ENCODE data around the gene MBNL1. TPM values are rescaled to one million over a fixed set of nuclear protein-coding genes. Genes with fewer than 3 reads are reported as not detected.
"Not testable (repeated sequence)": the region's sequence is repeated elsewhere in the genome, so short reads cannot be mapped to it uniquely, and the experiment has no call there.

MBNL1 gene
- total RNA-seq, 2 experiments from 2014 or later, result 371 to 382 TPM

DNA sequence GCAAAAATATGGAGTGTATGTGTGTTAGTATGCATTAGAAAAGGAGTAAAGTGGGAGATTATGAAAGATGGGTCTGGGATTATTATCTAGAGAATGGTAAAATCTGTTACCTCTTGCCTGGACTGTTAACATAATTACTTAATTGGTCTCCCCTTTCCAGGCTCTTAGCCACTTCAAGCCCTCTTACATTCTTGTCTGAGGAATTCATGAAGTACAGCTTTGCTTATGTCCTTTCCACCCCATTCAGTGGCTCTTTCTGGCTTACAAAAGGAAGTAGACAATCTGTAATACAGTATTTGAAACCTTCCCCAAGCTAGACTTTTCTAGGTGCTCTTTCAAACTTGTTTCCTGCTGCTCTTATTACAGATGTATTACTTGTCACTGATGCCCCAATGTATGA is 129.8 kb downstream of the MBNL1 start:
- ChIA-PET POLR2A (no interaction called here), CTCF (interaction anchor here (0.9 kb wide), 1 partner anchor 15 kb away, joined by 3 read pairs; no protein-coding TSS in a partner anchor)

DNA sequence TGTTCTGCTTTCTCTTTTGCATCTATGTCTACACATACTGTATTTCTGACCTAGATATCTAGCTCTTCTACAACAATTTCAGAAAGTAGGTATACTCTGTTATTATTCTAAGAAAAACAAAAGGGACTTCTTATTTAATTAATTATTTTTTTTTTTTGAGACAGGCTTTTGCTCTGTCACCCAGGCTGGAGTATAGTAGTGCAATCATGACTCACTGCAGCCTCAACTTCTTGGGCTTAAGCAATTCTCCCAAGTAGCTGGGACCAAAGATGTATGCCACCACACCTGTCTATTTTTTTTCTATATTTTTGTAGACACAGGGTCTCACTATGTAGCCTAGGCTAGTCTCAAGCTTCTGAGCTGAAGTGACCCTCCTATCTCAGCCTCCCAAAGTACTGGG is 130.6 kb downstream of the MBNL1 start:
- ChIA-PET POLR2A (interaction anchor here (0.6 kb wide), 1 partner anchor 130 kb away, joined by 9 read pairs; no protein-coding TSS in a partner anchor), CTCF (interaction anchor here (0.9 kb wide), 1 partner anchor 16 kb away, joined by 3 read pairs; no protein-coding TSS in a partner anchor)

DNA sequence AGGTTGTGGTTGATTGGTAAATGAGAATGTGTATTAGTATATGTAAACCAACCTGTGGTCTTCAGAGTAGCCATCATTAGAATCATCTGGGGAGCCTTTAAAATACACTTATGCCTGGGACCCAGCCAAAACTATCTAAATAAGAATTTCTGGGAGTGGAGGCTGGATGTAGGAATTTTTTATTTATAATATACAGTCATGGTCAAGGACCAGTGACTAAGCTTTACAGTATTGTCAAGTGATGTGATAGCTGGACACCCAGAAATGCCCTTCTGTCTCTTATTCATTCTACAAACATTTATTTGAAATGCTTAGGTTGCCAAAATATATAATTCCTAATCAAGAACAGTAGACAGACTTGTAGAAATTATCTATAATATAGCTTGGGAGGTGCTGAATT is 132.2 kb downstream of the MBNL1 start:
- ChIA-PET POLR2A (no interaction called here), CTCF (interaction anchor here (0.9 kb wide), 1 partner anchor 44 kb away, joined by 3 read pairs; no protein-coding TSS in a partner anchor)

DNA sequence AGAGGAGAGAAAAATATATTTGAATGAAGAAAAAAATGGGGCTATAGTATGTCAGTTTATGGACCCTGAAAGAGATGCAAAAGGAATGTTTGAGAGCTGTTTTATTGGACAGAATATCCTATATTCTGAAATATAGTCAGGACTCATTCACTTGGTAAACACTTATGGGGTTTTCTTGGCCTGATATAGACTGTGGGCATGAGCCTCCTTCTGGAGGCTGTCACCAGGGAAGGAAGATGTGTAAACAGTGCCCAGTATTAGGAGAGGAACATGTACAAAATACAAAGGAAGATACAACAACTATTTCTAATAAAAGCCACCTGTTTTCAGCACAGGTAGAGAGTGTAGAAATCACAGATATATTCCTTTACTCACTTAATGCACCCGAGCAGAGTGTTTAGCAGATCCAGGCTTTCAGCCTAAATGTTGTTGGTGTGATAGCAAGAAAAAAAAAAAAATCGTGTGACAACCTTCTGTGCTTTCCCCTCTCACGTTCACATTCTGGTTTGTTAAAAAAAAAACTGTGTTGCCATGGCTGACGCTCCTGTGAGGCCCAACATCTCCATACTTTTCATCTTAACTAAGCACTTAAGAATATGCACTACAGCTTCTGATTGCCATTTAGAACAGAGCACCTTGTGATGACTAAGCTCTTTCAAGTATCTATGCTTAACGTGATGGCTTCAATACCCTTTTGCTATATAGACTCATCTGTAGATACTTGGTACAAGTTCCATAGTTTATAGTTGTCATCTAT is 134.1 kb downstream of the MBNL1 start:
- ChIA-PET POLR2A (interaction anchor here (0.7 kb wide), 2 partner anchors 10 to 115 kb away, joined by 3 to 4 read pairs; no protein-coding TSS in a partner anchor), CTCF (interaction anchor here (0.5 kb wide), 1 partner anchor 16 kb away, joined by 4 read pairs; no protein-coding TSS in a partner anchor)

DNA sequence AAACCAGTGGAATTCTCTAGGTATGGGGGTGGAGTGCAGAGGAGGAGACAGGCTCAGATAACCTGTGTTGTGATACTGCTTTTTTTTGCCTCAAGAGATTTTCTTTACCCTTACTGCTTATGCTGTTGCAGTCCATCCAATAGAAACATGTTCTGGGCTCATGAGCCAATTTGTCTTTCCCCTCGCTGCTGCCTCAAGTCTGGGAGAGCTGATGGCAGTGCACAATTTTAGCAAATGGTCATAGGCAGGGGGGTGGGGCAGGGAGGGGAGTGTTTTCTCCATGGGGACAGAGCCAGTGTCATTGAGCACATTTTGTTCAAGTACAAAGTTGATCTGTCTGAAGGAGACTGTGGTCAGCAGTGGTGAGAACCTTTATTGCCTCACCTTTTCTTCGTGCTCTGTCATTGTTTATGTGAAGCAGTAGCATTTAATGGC is 134.9 kb downstream of the MBNL1 start:
- ChIA-PET POLR2A (interaction anchor here (0.7 kb wide), 1 partner anchor 116 kb away, joined by 4 read pairs; no protein-coding TSS in a partner anchor), CTCF (no interaction called here)

DNA sequence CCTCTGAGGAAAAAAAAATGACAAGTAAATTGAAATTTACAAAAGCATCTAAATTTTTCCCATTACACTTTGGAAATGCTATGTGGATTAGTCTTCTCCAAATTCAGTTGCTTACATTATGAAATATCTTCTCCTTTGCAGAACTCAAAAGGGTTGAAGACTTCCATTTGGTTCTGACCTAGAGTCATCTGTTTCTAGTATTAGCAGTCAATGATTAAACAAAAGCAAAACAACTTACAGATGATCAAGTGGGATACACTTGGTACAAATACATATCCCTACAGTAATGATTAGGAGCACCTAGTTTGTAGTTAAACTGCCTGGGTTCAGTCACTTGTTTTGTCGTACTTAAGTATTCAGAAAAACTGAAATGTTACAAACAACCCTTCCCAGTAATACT is 136.2 kb downstream of the MBNL1 start:
- CTCF ChIA-PET, result no interaction called here
- POLR2A ChIA-PET, result no interaction called here

DNA sequence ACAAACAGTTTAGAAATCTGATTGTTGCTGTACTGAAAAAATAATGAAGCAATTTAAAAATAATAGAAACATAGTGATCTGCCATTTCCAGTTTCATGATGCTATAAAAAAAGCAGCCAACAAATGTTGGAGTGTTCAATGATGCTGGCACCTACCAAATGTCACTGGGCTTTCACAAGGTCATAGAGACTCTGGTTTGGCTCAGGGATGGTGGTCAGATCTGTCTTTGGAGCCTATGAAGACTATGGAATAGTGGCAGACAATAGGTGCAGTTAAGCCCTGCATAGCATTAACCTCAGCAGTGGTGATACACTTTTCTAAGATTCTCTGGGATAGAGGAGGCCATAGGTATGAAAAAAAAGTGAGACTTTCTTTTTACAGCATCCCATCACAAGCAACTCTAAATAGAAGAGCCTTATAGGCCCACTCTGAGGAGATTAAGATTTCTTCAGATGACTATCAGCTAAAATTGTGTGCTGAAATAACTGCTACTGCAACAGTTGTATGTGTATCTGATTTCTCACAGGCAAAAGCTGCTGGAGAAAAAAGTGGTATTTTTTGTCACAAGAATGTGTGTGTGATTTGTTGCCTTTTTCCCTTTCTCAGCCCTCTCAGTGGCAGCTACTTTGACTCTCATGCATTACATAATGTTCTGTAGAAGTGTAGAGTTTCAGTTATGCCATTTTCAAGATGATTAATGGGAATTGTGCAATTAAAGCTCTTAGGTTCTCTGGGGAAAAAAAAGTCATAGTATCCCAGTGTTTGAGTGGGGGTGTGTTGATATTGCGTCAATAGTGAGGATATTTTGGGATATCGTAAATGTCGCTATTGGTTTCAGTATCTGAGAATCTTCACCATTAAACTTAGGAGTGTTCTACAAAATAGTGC is 137.4 kb downstream of the MBNL1 start:
- CTCF ChIA-PET, result no interaction called here
- POLR2A ChIA-PET, result no interaction called here

DNA sequence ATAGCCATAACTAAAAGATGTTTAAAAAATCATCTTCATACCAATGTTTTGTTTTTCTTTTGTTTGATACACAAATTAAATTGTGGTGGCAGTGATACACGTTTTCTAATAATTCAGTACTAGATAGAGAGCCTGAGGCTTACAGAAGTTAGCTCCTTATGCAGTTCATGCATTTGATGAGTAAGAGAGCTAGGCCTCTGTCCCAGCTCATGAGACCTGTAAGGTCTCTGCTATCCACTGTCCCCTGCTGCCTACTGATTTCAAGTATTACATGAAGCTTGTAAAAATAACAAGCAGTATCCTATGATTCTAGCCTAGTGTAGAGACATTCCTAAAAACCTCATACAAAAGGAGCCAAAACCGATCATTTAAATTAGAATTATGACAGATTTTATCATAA is 144.5 kb downstream of the MBNL1 start:
- ChIA-PET CTCF (no interaction called here), POLR2A (no interaction called here)

DNA sequence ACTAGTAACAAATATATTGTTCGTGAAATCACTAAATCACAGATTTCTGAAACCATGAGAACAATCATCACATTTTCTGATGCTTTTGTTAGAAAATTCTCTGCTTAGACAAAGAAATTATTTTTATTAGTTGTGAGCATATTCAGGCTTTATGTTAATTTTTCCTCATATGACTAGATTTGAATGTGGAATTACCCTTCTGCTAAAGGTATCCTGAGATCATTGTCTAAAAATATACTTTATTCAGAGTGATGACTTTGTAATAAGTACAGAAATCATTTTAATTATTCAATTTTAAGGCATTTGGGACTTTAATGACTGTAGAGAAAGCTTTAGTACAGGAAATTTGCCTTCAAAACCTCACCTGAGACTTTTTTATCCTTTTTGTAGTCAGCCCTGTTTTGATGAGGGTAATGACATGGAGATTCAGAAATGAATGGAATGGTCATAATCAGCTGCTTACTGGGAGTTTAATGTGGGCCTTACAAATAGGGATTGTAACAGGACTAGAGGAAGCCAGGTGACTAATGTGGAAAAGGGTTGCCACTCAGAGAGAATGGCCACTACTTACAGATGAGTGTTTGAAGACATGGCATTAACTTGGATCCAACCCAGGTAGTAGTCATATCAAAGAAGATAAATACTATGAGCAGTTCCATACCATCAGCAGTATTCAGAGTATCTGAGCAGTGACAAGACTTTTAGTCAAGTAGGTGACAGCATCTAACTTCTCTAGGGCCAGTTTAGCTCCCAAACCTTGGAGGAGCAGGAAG is 148.3 kb downstream of the MBNL1 start:
- CTCF ChIA-PET, result no interaction called here
- POLR2A ChIA-PET, result no interaction called here

DNA sequence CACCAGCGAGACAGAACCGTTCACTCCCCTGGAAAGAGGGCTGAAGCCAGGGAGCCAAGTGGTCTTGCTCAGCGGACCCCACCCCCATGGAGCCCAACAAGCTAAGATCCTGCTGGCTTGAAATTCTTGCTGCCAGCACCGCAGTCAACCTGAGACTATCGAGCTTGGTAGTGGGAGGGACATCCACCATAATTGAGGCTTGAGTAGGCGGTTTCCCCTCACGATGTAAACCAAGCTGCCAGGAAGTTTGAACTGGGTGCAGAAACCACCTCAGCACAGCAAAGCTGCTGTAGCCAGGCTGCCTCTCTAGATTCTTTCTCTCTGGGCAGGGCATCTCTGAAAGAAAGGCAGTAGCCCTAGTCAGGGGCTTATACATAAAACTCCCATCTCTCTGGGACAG is 151.0 kb downstream of the MBNL1 start:
- CTCF ChIA-PET, result interaction anchor here (1.4 to 1.5 kb wide), 2 partner anchors 28 to 46 kb away, joined by 3 to 4 read pairs; no protein-coding TSS in a partner anchor
- POLR2A ChIA-PET, result no interaction called here

DNA sequence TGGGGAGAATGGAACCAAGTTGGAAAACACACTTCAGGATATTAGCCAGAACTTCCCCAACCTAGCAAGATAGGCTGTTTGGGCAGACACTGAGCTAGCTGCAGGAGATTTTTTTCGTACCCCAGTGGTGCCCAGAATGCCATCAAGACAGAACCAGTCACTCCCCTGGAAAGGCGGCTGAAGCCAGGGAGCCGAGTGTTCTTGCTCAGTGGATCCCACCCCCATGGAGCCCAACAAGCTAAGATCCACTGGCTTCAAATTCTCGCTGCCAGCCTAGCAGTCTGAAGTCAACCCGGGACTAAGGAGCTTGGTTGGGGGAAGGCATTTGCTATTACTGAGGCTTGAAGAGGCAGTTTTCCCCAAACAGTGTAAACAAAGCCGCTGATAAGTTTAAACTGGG is 152.4 kb downstream of the MBNL1 start:
- POLR2A ChIA-PET, result no interaction called here

DNA sequence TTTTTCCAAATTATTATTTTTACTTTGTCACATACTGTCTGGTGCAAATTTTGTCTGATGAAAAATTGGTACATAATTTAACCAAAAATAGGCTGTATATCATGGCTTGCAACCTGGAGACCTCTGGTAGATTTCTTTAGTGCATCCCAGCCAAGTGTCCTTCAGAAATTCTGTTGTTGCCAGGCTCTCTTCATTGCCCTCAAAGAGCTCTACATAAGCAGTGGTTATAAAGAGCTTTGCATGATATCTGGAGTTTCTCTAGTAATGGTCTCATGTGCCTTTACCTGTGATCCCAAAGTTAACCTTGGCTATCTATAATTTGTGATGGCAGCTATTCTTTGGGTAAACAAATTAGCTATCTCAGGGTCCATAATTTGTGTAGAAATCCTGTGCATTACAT is 157.7 kb downstream of the MBNL1 start:
- CTCF ChIA-PET, result no interaction called here
- POLR2A ChIA-PET, result interaction anchor here (0.6 kb wide), 1 partner anchor 9 kb away, joined by 3 read pairs; no protein-coding TSS in a partner anchor

More for the DNA sequence above, 152.4 kb downstream of the MBNL1 start:
- CTCF ChIA-PET, result no interaction called here

DNA sequence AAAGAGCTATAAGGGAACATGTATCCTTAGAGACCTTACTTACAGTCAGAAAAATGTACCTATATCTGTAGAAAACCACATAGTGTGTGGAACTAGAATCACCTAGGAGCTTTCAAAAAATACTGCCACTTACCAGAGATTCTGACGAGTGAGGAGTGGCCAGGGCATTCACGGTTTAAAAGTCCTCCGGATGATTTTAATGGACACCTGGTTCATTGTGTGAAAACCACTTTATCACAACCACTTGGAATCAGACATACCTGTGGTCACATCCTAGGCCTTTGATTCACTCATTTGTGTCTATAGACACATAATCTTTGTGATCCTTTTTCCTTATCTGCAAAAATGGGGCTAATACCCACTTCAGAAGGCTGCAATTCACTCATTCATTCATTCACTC is 159.8 kb downstream of the MBNL1 start:
- CTCF ChIA-PET, result no interaction called here

DNA sequence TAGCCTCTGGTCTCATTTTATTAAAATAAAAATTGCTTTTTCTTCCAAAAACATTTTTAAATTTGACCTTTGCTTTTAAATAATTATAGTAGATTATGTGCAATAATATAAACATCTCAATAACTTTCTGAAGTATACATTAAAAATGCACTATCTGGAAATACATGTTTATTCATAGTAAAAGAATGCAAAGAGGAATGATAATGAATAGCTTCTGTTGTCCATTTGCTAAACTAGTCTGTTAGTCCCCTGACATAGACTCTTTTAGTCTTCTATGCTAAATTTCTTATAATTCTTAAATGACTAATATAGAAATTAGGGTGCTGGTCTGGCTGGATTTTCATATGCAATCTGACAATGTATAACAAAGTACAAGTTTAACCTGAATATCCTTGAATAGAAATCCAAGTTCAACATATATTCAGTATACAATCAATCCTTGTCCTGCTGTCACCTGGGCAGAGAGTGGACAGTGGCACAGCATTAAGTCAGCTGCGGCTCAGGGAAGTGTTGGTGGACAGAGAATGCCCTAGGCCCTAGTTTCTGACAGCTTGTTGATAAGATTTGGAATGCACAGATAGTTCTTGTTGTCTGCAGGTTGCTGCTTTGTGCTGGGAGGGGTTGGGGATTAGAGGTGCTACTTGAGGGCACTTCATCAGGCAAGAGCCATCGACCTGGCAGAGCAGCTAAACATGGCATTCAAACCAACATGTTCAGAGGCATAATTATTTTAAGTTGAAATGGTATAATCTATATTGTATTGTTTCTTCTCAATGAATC is 161.7 kb downstream of the MBNL1 start:
- ChIA-PET CTCF (interaction anchor here (0.9 to 1.4 kb wide), 2 partner anchors 14 to 359 kb away, joined by 3 read pairs; no protein-coding TSS in a partner anchor), POLR2A (no interaction called here)

More for the DNA sequence above, 159.8 kb downstream of the MBNL1 start:
- POLR2A ChIA-PET, result no interaction called here

DNA sequence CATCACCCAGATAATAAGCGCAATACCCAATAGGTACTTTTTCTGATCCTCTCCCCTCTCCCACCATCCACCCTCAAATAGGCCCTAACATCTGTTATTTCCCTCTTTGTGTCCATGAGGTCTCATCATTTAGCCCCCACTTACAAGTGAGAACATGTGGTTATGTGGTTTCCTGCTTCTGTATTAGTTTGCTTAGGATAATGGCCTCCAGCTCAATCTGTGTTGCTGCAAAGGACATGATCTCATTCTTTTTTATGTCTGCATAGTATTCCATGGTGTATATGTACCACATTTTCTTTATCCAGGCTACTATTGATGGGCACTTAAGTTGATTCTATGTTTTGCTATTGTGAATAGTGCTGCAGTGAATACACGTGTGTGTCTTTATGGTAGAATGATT is 165.4 kb downstream of the MBNL1 start:
- POLR2A ChIA-PET, result no interaction called here
- CTCF ChIA-PET, result no interaction called here

DNA sequence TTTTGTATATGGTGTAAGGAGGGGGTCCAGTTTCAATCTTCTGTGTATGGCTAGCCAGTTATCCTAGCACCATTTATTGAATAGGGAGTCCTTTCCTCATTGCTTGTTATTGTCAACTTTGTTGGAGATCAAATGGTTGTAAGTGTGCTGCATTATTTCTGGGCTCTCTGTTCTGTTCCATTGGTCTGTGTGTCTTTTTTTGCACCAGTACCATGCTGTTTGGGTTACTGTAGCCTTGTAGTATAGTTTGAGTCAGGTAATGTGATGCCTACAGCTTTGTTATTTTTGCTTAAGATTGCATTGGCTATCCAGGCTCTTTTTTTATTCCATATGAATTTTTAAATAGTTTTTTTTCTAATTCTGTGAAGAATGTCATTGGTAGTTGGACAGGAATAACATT is 166.5 kb downstream of the MBNL1 start:
- CTCF ChIA-PET, result not testable (repeated sequence)
- POLR2A ChIA-PET, result interaction anchor here (0.9 kb wide), 1 partner anchor 9 kb away, joined by 3 read pairs; no protein-coding TSS in a partner anchor

DNA sequence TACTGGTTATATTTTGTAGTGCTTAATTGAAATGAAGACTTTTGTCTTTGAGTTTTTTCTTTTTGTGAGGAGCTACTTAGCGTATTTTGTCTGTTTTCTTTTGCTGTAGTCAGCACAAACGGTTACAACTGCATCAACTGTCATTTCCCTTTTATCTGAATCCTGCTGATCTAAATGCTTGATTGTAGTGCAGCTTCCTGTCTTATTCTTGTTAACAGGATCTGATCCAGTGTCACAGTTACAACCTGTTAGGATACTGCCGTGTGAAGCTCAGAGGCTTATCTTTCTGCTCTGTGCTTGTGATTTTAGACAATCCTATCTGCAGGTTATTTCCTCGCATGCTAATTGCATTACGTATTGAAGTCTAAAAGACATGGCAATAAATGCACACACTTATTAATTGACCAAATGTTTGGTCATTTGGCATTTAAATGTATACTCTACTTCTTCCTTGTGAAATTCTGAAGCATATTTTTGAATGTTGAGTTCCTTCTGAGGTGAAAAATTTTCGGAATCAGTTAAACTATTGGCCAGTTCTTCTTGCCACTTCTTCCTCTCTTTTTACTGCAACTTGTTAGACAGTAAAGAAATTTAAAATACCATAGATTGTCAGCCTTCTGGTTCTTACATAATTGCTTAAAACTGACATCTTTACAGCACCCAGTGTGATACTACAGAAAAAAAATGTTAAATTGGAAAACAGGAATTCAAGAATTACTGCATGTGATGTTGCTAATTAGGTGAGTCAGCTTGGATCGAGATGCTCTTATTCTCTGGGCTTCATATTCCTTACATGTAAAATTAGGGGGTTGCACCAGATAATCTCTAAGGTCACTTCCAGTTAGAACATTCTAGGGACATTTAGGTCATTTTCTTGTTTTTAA is 168.2 kb downstream of the MBNL1 start:
- CTCF ChIA-PET, result no interaction called here

DNA sequence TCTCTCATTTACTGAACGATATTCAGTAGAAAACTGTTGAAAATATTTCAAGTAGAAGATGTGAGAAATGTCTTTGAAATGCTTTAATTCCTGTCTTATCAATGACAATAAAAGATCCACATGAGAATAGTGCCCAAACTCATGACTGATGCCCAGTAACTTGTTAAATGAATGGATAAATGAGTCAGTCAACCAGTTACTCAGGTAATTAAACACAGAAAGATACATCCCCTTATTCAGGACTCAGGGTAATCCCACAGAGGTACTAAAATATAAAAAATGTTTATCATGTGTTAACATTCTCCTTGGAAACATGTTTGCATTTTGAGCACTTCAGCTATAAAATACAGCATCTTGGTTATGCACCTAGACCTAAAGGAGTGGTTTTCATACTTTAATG is 169.5 kb downstream of the MBNL1 start:
- CTCF ChIA-PET, result no interaction called here
- POLR2A ChIA-PET, result no interaction called here

More for the DNA sequence above, 168.2 kb downstream of the MBNL1 start:
- POLR2A ChIA-PET, result interaction anchor here (0.7 kb wide), 1 partner anchor 182 kb away, joined by 3 read pairs; no protein-coding TSS in a partner anchor
